GM11168 (cell line): ENCODE results near the gene EIF4B.

Experiments used
- in situ Hi-C: fragments of 300-500 bp; cut with MboI; formaldehyde crosslinking; loops from one replicate; pipeline ENCODE4 v1.12.0; 2022; ENCODE audit warnings: low sequenced_read_pairs; ENCODE audit not compliant: unreplicated experiment

The EIF4B gene

GRCh38 chr12:53090554-53090953 lies 84.3 kb downstream of the EIF4B start:
- in situ Hi-C loops: no loop called here

- in situ Hi-C loops: no loop called here
These were observed 85.5 kb downstream of the EIF4B start for GRCh38 chr12:53091756-53092155.
